Adipocyte (in vitro differentiated cells): ENCODE data around the gene MCF2L2.
"Not testable (repeated sequence)": the region's sequence is repeated elsewhere in the genome, so short reads cannot be mapped to it uniquely, and the experiment has no call there.

Experiments
- DNase-seq: peaks from one replicate; pipeline ENCODE4 v3.0.0-alpha.2; 2015; ENCODE audit warnings: low read depth
- H3K27me3 ChIP-seq: replicated peaks from 2 replicates; pipeline ENCODE4 v1.7.0; 2013; ENCODE audit warnings: mild to moderate bottlenecking, low read length, moderate library complexity; ENCODE audit not compliant: control insufficient read depth, insufficient read depth
- H3K36me3 ChIP-seq: 2 replicates; pipeline ENCODE4 v1.7.0; 2013; ENCODE audit warnings: low read length, mild to moderate bottlenecking, moderate library complexity; ENCODE audit not compliant: control insufficient read depth, insufficient read depth, severe bottlenecking
- H3K4me1 ChIP-seq: 2 replicates; pipeline ENCODE4 v1.7.0; 2013; ENCODE audit warnings: mild to moderate bottlenecking, low read length, moderate library complexity; ENCODE audit not compliant: control insufficient read depth, insufficient read depth
- H3K4me3 ChIP-seq: 2 replicates; pipeline ENCODE4 v1.7.0; 2013; ENCODE audit warnings: mild to moderate bottlenecking, low read length, moderate library complexity
- H3K9ac ChIP-seq: 2 replicates; pipeline ENCODE4 v1.7.0; 2013; ENCODE audit warnings: mild to moderate bottlenecking, low read length, moderate library complexity
- H3K9me3 ChIP-seq: 2 replicates; pipeline ENCODE4 v1.7.0; 2013; ENCODE audit warnings: mild to moderate bottlenecking, low read length, moderate library complexity; ENCODE audit not compliant: control insufficient read depth

Gene MCF2L2

GRCh38 chr3:183179550-183179908, 248.9 kb downstream of the MCF2L2 start:
- Histone ChIP-seq H3K4me3 (peak overlapping the region; percentile 81), H3K27me3 (peaks cover 34% of the 10 kb centered on the region), H3K9ac (peak overlapping the region; percentile 46)
- H3K36me3 ChIP-seq, H3K9me3 ChIP-seq, H3K4me1 ChIP-seq, DNase-seq: not testable (repeated sequence)

- peaks cover 5% of the 10 kb centered on the region for H3K4me1 ChIP-seq
- no peaks in the 10 kb centered on the region for H3K9me3 ChIP-seq
- DNase-seq: peak; percentile 63
- H3K27me3 ChIP-seq: peaks cover 34% of the 10 kb centered on the region
- H3K9ac ChIP-seq: peak overlapping the region; percentile 46
- H3K36me3 ChIP-seq: no peaks in the 10 kb centered on the region
- H3K4me3 ChIP-seq: peak overlapping the region; percentile 81
These were observed 249.4 kb downstream of the MCF2L2 start for GRCh38 chr3:183178833-183179549.

GRCh38 chr3:183178512-183178832, 249.9 kb downstream of the MCF2L2 start:
- H3K4me3 ChIP-seq: peak overlapping the region; percentile 81
- H3K27me3 ChIP-seq: peaks cover 34% of the 10 kb centered on the region
- peaks cover 5% of the 10 kb centered on the region for H3K4me1 ChIP-seq
- peak overlapping the region; percentile 46 for H3K9ac ChIP-seq
- no peak for DNase-seq
- no peaks in the 10 kb centered on the region for H3K9me3 ChIP-seq
- H3K36me3 ChIP-seq: no peaks in the 10 kb centered on the region

GRCh38 chr3:183172051-183172639, 256.3 kb downstream of the MCF2L2 start:
- DNase-seq: no peak
- no peaks in the 10 kb centered on the region for H3K9me3 ChIP-seq
- peaks cover 25% of the 10 kb centered on the region for H3K27me3 ChIP-seq
- no peaks in the 10 kb centered on the region for H3K4me1 ChIP-seq
- no peaks in the 10 kb centered on the region for H3K36me3 ChIP-seq
- no peak overlapping the region for H3K9ac ChIP-seq
- H3K4me3 ChIP-seq: no peak overlapping the region

GRCh38 chr3:183167975-183168374, 260.4 kb downstream of the MCF2L2 start:
- not testable (repeated sequence) for H3K9me3 ChIP-seq, H3K36me3 ChIP-seq, H3K4me3 ChIP-seq, H3K9ac ChIP-seq, H3K27me3 ChIP-seq, H3K4me1 ChIP-seq, DNase-seq

GRCh38 chr3:183163563-183163962, 264.9 kb downstream of the MCF2L2 start:
- peaks cover 34% of the 10 kb centered on the region for H3K27me3 ChIP-seq
- no peaks in the 10 kb centered on the region for H3K9me3 ChIP-seq
- DNase-seq: no peak
- H3K9ac ChIP-seq: no peak overlapping the region
- H3K36me3 ChIP-seq: no peaks in the 10 kb centered on the region
- no peaks in the 10 kb centered on the region for H3K4me1 ChIP-seq
- H3K4me3 ChIP-seq: no peak overlapping the region

GRCh38 chr3:183161552-183162336, 266.7 kb downstream of the MCF2L2 start:
- H3K36me3 ChIP-seq: no peaks in the 10 kb centered on the region
- H3K27me3 ChIP-seq: peaks cover 37% of the 10 kb centered on the region
- peak; percentile 15 for DNase-seq
- H3K4me1 ChIP-seq: no peaks in the 10 kb centered on the region
- H3K9ac ChIP-seq: no peak overlapping the region
- no peak overlapping the region for H3K4me3 ChIP-seq
- no peaks in the 10 kb centered on the region for H3K9me3 ChIP-seq

- Histone ChIP-seq H3K9me3 (no peaks in the 10 kb centered on the region), H3K36me3 (no peaks in the 10 kb centered on the region), H3K9ac (no peak overlapping the region), H3K4me3 (no peak overlapping the region), H3K4me1 (no peaks in the 10 kb centered on the region), H3K27me3 (peaks cover 39% of the 10 kb centered on the region)
- DNase-seq: no peak
These were observed 267.8 kb downstream of the MCF2L2 start for GRCh38 chr3:183160616-183161015.

- Histone ChIP-seq H3K36me3 (no peaks in the 10 kb centered on the region), H3K9me3 (no peaks in the 10 kb centered on the region)
These were observed 269.1 kb downstream of the MCF2L2 start for GRCh38 chr3:183159333-183159732.

GRCh38 chr3:183158551-183159006, 269.8 kb downstream of the MCF2L2 start:
- peak; percentile 32 for DNase-seq
- Histone ChIP-seq H3K9ac (no peak overlapping the region), H3K4me1 (no peaks in the 10 kb centered on the region), H3K27me3 (peaks cover 45% of the 10 kb centered on the region), H3K9me3 (no peaks in the 10 kb centered on the region), H3K36me3 (no peaks in the 10 kb centered on the region), H3K4me3 (no peak overlapping the region)

More at GRCh38 chr3:183159333-183159732, 269.1 kb downstream of the MCF2L2 start:
- H3K9ac ChIP-seq: no peak overlapping the region
- no peaks in the 10 kb centered on the region for H3K4me1 ChIP-seq
- H3K4me3 ChIP-seq: no peak overlapping the region
- no peak for DNase-seq
- H3K27me3 ChIP-seq: peaks cover 39% of the 10 kb centered on the region

- Histone ChIP-seq H3K27me3 (peaks cover 50% of the 10 kb centered on the region), H3K9ac (no peak overlapping the region), H3K4me3 (no peak overlapping the region), H3K4me1 (no peaks in the 10 kb centered on the region), H3K36me3 (no peaks in the 10 kb centered on the region), H3K9me3 (no peaks in the 10 kb centered on the region)
- DNase-seq: no peak
These were observed 270.3 kb downstream of the MCF2L2 start for GRCh38 chr3:183158113-183158512.
